GM19023 (cell line): ENCODE measurements around the gene CENPS.
"Not testable (repeated sequence)": the region's sequence is repeated elsewhere in the genome, so short reads cannot be mapped to it uniquely, and the experiment has no call there.

Source experiments
- ATAC-seq: cut with Tn5 transposase; IDR thresholded peaks from one replicate; pipeline ENCODE4 v1.9.1; 2021; ENCODE audit warnings: mild to moderate bottlenecking, moderate library complexity; ENCODE audit not compliant: unreplicated experiment

CENPS gene

GRCh38 chr1:10430216-10431069, at the start of gene CENPS:
Gene CENPS, plus strand, starts transcription at chr1:10430433. Its CDS starts 85 bp downstream, at chr1:10430518.
- ATAC-seq, result peak; percentile 88

- no peak for ATAC-seq
Measured at GRCh38 chr1:10380594-10381275, 49.5 kb upstream of the CENPS start.

GRCh38 chr1:10383630-10384029, 46.6 kb upstream of the CENPS start:
- no peak for ATAC-seq

GRCh38 chr1:10384219-10384618, 46.0 kb upstream of the CENPS start:
- no peak for ATAC-seq

- ATAC-seq, result no peak
Measured at GRCh38 chr1:10386761-10387676, 43.2 kb upstream of the CENPS start.

GRCh38 chr1:10387677-10388386, 42.4 kb upstream of the CENPS start:
- no peak for ATAC-seq

GRCh38 chr1:10388387-10388715, 41.9 kb upstream of the CENPS start:
- ATAC-seq, result no peak

- ATAC-seq, result no peak
Measured at GRCh38 chr1:10389271-10389973, 40.8 kb upstream of the CENPS start.

- ATAC-seq, result no peak
Measured at GRCh38 chr1:10396870-10397269, 33.4 kb upstream of the CENPS start.

GRCh38 chr1:10398278-10398733, 31.9 kb upstream of the CENPS start:
- no peak for ATAC-seq

GRCh38 chr1:10398734-10399443, 31.3 kb upstream of the CENPS start, which contains the start of gene PGD:
Gene PGD, plus strand, starts transcription at chr1:10399064. Its CDS starts 54 bp downstream, at chr1:10399118.
- peak; percentile 93 for ATAC-seq

- ATAC-seq, result no peak
Measured at GRCh38 chr1:10399444-10399941, 30.7 kb upstream of the CENPS start.

GRCh38 chr1:10400013-10400412, 30.2 kb upstream of the CENPS start:
- ATAC-seq, result no peak

- no peak for ATAC-seq
Measured at GRCh38 chr1:10401281-10401680, 29.0 kb upstream of the CENPS start.

- ATAC-seq, result no peak
Measured at GRCh38 chr1:10402729-10403274, 27.4 kb upstream of the CENPS start.

- no peak for ATAC-seq
Measured at GRCh38 chr1:10407201-10407600, 23.0 kb upstream of the CENPS start.

GRCh38 chr1:10415211-10415930, 14.9 kb upstream of the CENPS start:
- ATAC-seq, result no peak

- ATAC-seq, result not testable (repeated sequence)
Measured at GRCh38 chr1:10415967-10416366, 14.3 kb upstream of the CENPS start.
